Measurements from ENCODE around the gene C13orf46.

The C13orf46 gene

GRCh38 chr13:113970810-113971470 lies 2.9 kb downstream of the C13orf46 start:
- DNase-seq (ENCODE audit: low read depth) = peak; percentile 62

- DNase-seq (ENCODE audit: low read depth) = no peak
These were observed 3.8 kb downstream of the C13orf46 start for GRCh38 chr13:113969973-113970611.

- DNase-seq (ENCODE audit: low read depth) = no peak
These were observed 4.4 kb downstream of the C13orf46 start for GRCh38 chr13:113969311-113969972.

GRCh38 chr13:113968463-113969310 lies 5.2 kb downstream of the C13orf46 start:
- no peak for DNase-seq (ENCODE audit: low read depth)

- no peak for DNase-seq (ENCODE audit: low read depth)
These were observed 6.0 kb downstream of the C13orf46 start for GRCh38 chr13:113967729-113968462.

- DNase-seq (ENCODE audit: low read depth) = no peak
These were observed 6.6 kb downstream of the C13orf46 start for GRCh38 chr13:113967206-113967720.

GRCh38 chr13:113965968-113966884 lies 7.7 kb downstream of the C13orf46 start:
- DNase-seq (ENCODE audit: low read depth) = no peak

GRCh38 chr13:113965383-113965874 lies 8.4 kb downstream of the C13orf46 start:
- no peak for DNase-seq (ENCODE audit: low read depth)

GRCh38 chr13:113964251-113964995 lies 9.5 kb downstream of the C13orf46 start:
- DNase-seq (ENCODE audit: low read depth) = no peak

GRCh38 chr13:113963376-113963775 lies 10.5 kb downstream of the C13orf46 start:
- no peak for DNase-seq (ENCODE audit: low read depth)

- no peak for DNase-seq (ENCODE audit: low read depth)
These were observed 10.9 kb downstream of the C13orf46 start for GRCh38 chr13:113962975-113963374.

- no peak for DNase-seq (ENCODE audit: low read depth)
These were observed 11.5 kb downstream of the C13orf46 start for GRCh38 chr13:113962386-113962785.

GRCh38 chr13:113960276-113960948 lies 13.5 kb downstream of the C13orf46 start:
- DNase-seq (ENCODE audit: low read depth) = no peak

GRCh38 chr13:113959198-113959597 lies 14.7 kb downstream of the C13orf46 start:
- no peak for DNase-seq (ENCODE audit: low read depth)

- no peak for DNase-seq (ENCODE audit: low read depth)
These were observed 15.5 kb downstream of the C13orf46 start for GRCh38 chr13:113958373-113958772.

GRCh38 chr13:113956571-113956970 lies 17.3 kb downstream of the C13orf46 start:
- no peak for DNase-seq (ENCODE audit: low read depth)

GRCh38 chr13:113955691-113956090 lies 18.2 kb downstream of the C13orf46 start:
- no peak for DNase-seq (ENCODE audit: low read depth)

- no peak for DNase-seq (ENCODE audit: low read depth)
These were observed 18.6 kb downstream of the C13orf46 start for GRCh38 chr13:113955235-113955634.
